BLaER1 (cell line): ENCODE data around the gene HTRA2.
"Not testable (repeated sequence)": the region's sequence is repeated elsewhere in the genome, so short reads cannot be mapped to it uniquely, and the experiment has no call there.

Source experiments
- H3K27ac ChIP-seq: shearing (Covaris generic); formaldehyde crosslinking; 2 replicates; pipeline ENCODE4 v1.8.1; 2022
- H3K27me3 ChIP-seq: shearing (Covaris generic); formaldehyde crosslinking; 2 replicates; pipeline ENCODE4 v1.8.1; 2022
- H3K36me3 ChIP-seq: shearing (Covaris generic); formaldehyde crosslinking; 2 replicates; pipeline ENCODE4 v1.8.1; 2022
- H3K4me1 ChIP-seq: shearing (Covaris generic); formaldehyde crosslinking; 2 replicates; pipeline ENCODE4 v1.8.1; 2022
- H3K4me2 ChIP-seq: shearing (Covaris generic); formaldehyde crosslinking; 2 replicates; pipeline ENCODE4 v1.8.1; 2022
- H3K4me3 ChIP-seq: shearing (Covaris generic); formaldehyde crosslinking; 2 replicates; pipeline ENCODE4 v1.8.1; 2022
- H3K9ac ChIP-seq: shearing (Covaris generic); formaldehyde crosslinking; 2 replicates; pipeline ENCODE4 v1.8.1; 2022
- H3K9me3 ChIP-seq: shearing (Covaris generic); formaldehyde crosslinking; 2 replicates; pipeline ENCODE4 v1.8.1; 2022
- H4K20me1 ChIP-seq: shearing (Covaris generic); formaldehyde crosslinking; 2 replicates; pipeline ENCODE4 v1.8.1; 2022
- Cebpa-rat ChIP-seq: shearing (Covaris generic); IDR thresholded peaks from 2 replicates; pipeline ENCODE4 v1.8.1; 2022

Gene HTRA2

GRCh38 chr2:74558284-74559230 is 28.8 kb downstream of the HTRA2 start:
- Histone ChIP-seq H3K36me3 (peaks cover 20% of the 10 kb centered on the region), H3K9me3 (no peaks in the 10 kb centered on the region), H3K9ac (no peak overlapping the region), H3K4me2 (no peak overlapping the region), H3K4me1 (peaks cover 23% of the 10 kb centered on the region), H3K27me3 (0 out of 2 replicates have a peak, but pooled peaks cover 3% of the 10 kb centered on the region), H3K27ac (no peak overlapping the region), H4K20me1 (peaks cover 31% of the 10 kb centered on the region), H3K4me3 (no peak overlapping the region)
- no peak for TF ChIP-seq Cebpa-rat

GRCh38 chr2:74559912-74560311 is 30.2 kb downstream of the HTRA2 start:
- no peak overlapping the region for H3K9ac ChIP-seq
- no peak overlapping the region for H3K4me3 ChIP-seq
- no peak overlapping the region for H3K27ac ChIP-seq
- peaks cover 31% of the 10 kb centered on the region for H4K20me1 ChIP-seq
- no peaks in the 10 kb centered on the region for H3K9me3 ChIP-seq
- no peak for TF ChIP-seq Cebpa-rat
- H3K27me3 ChIP-seq: 0 out of 2 replicates have a peak, but pooled peaks cover 3% of the 10 kb centered on the region
- H3K36me3 ChIP-seq: peaks cover 20% of the 10 kb centered on the region
- 0 out of 2 replicates have a peak overlapping the region, but pooled peaks have one; percentile 24 for H3K4me2 ChIP-seq
- peaks cover 20% of the 10 kb centered on the region for H3K4me1 ChIP-seq

GRCh38 chr2:74560591-74560990 is 30.9 kb downstream of the HTRA2 start:
- no peak overlapping the region for H3K9ac ChIP-seq
- H3K27ac ChIP-seq: no peak overlapping the region
- peaks cover 20% of the 10 kb centered on the region for H3K36me3 ChIP-seq
- H3K4me2 ChIP-seq: peak overlapping the region; percentile 24; the same call in 1 of the 2 replicates
- peaks cover 26% of the 10 kb centered on the region for H4K20me1 ChIP-seq
- TF ChIP-seq Cebpa-rat: no peak
- no peak overlapping the region for H3K4me3 ChIP-seq
- 0 out of 2 replicates have a peak, but pooled peaks cover 3% of the 10 kb centered on the region for H3K27me3 ChIP-seq
- H3K4me1 ChIP-seq: peaks cover 15% of the 10 kb centered on the region
- no peaks in the 10 kb centered on the region for H3K9me3 ChIP-seq

- H3K4me2 ChIP-seq, H3K27ac ChIP-seq, H3K27me3 ChIP-seq, H3K9ac ChIP-seq, H3K4me3 ChIP-seq, H3K9me3 ChIP-seq: not testable (repeated sequence)
- H4K20me1 ChIP-seq: peaks cover 21% of the 10 kb centered on the region
- peaks cover 12% of the 10 kb centered on the region for H3K4me1 ChIP-seq
- H3K36me3 ChIP-seq: peaks cover 19% of the 10 kb centered on the region
Measured at GRCh38 chr2:74561022-74561421, 31.3 kb downstream of the HTRA2 start.

- Histone ChIP-seq H3K4me1 (peaks cover 12% of the 10 kb centered on the region), H3K27me3 (0 out of 2 replicates have a peak, but pooled peaks cover 3% of the 10 kb centered on the region), H3K9me3 (no peaks in the 10 kb centered on the region), H4K20me1 (peaks cover 9% of the 10 kb centered on the region), H3K36me3 (0 out of 2 replicates have a peak, but pooled peaks cover 7% of the 10 kb centered on the region), H3K4me3 (no peak overlapping the region), H3K4me2 (no peak overlapping the region), H3K27ac (no peak overlapping the region), H3K9ac (no peak overlapping the region)
- TF ChIP-seq Cebpa-rat: no peak
Measured at GRCh38 chr2:74562126-74562775, 32.5 kb downstream of the HTRA2 start.

GRCh38 chr2:74564222-74564621 is 34.5 kb downstream of the HTRA2 start:
- H3K9ac ChIP-seq: no peak overlapping the region
- 0 out of 2 replicates have a peak, but pooled peaks cover 3% of the 10 kb centered on the region for H3K27me3 ChIP-seq
- peaks cover 12% of the 10 kb centered on the region for H3K4me1 ChIP-seq
- no peak overlapping the region for H3K27ac ChIP-seq
- TF ChIP-seq Cebpa-rat: no peak
- no peak overlapping the region for H3K4me3 ChIP-seq
- no peaks in the 10 kb centered on the region for H3K9me3 ChIP-seq
- no peaks in the 10 kb centered on the region for H4K20me1 ChIP-seq
- H3K36me3 ChIP-seq: no peaks in the 10 kb centered on the region
- no peak overlapping the region for H3K4me2 ChIP-seq

GRCh38 chr2:74566076-74566753 is 36.5 kb downstream of the HTRA2 start:
- no peak overlapping the region for H3K9ac ChIP-seq
- H3K36me3 ChIP-seq: no peaks in the 10 kb centered on the region
- no peak overlapping the region for H3K4me3 ChIP-seq
- no peak for TF ChIP-seq Cebpa-rat
- no peaks in the 10 kb centered on the region for H3K9me3 ChIP-seq
- H3K27ac ChIP-seq: no peak overlapping the region
- H3K4me2 ChIP-seq: no peak overlapping the region
- no peaks in the 10 kb centered on the region for H4K20me1 ChIP-seq
- H3K4me1 ChIP-seq: peaks cover 9% of the 10 kb centered on the region
- H3K27me3 ChIP-seq: no peaks in the 10 kb centered on the region

GRCh38 chr2:74566754-74567085 is 37.0 kb downstream of the HTRA2 start:
- Histone ChIP-seq H3K27me3 (no peaks in the 10 kb centered on the region), H3K4me2 (no peak overlapping the region), H3K4me1 (peaks cover 14% of the 10 kb centered on the region), H4K20me1 (no peaks in the 10 kb centered on the region), H3K9ac (no peak overlapping the region), H3K27ac (no peak overlapping the region), H3K9me3 (no peaks in the 10 kb centered on the region), H3K4me3 (no peak overlapping the region), H3K36me3 (no peaks in the 10 kb centered on the region)
- no peak for TF ChIP-seq Cebpa-rat

GRCh38 chr2:74567881-74568280 is 38.1 kb downstream of the HTRA2 start:
- Histone ChIP-seq H3K9me3 (0 out of 2 replicates have a peak, but pooled peaks cover under 1% of the 10 kb centered on the region), H3K27ac (no peak overlapping the region), H3K9ac (no peak overlapping the region), H4K20me1 (no peaks in the 10 kb centered on the region), H3K4me3 (no peak overlapping the region), H3K27me3 (no peaks in the 10 kb centered on the region), H3K4me1 (peaks cover 9% of the 10 kb centered on the region), H3K4me2 (no peak overlapping the region), H3K36me3 (no peaks in the 10 kb centered on the region)
- no peak for TF ChIP-seq Cebpa-rat

- Histone ChIP-seq H3K9ac (no peak overlapping the region), H3K9me3 (0 out of 2 replicates have a peak, but pooled peaks cover 3% of the 10 kb centered on the region), H3K36me3 (no peaks in the 10 kb centered on the region), H4K20me1 (no peaks in the 10 kb centered on the region), H3K27ac (no peak overlapping the region), H3K4me1 (peaks cover 25% of the 10 kb centered on the region), H3K4me2 (no peak overlapping the region), H3K4me3 (no peak overlapping the region), H3K27me3 (no peaks in the 10 kb centered on the region)
- TF ChIP-seq Cebpa-rat: no peak
Measured at GRCh38 chr2:74569686-74570085, 40.0 kb downstream of the HTRA2 start.
